Renal cortex interstitium (tissue), 15 donors: ENCODE measurements around the gene PRM2. TPM values are rescaled to one million over a fixed set of nuclear protein-coding genes. Genes with fewer than 3 reads are reported as not detected.

Experiments used
- DNase-seq, 11 donors: peaks; one replicate each; pipeline ENCODE4 v3.0.0-alpha.2; 2013; ENCODE audit warnings: low read depth in 9 of 11, low spot score in 4 of 11; ENCODE audit errors: extremely low read depth in 1 of 11
- long read RNA-seq, 16 experiments: transcript quantifications; one replicate each; lab custom pipeline, GENCODE V29; 2026
- polyA plus RNA-seq, 3 donors: library from polyadenylated mRNA; unstranded; fragments of 120-200 nt; gene quantifications; one replicate each; pipeline ENCODE4 v1.2.1, GENCODE V29; 2013; ENCODE audit not compliant: insufficient read length in 3 of 3

The PRM2 gene
- not detected for polyA plus RNA-seq
- long read RNA-seq, donor 1 = 0 reads
- long read RNA-seq, donor 2 = 0 reads
- long read RNA-seq, donor 3 = 0 reads
- long read RNA-seq, donor 4 = 0 reads
- long read RNA-seq, donor 5 = 0 reads
- long read RNA-seq, donor 6 = 0 reads
- long read RNA-seq, donor 7 = 0 reads
- long read RNA-seq, donor 8 = 0 reads
- long read RNA-seq, donor 9 = 0 reads
- long read RNA-seq, donor 10 = 0 reads
- long read RNA-seq, donor 11 = 0 reads
- long read RNA-seq, donor 12 = 0 reads
- long read RNA-seq, donor 13 = 0 reads
- long read RNA-seq, donor 14 = 0 reads
- long read RNA-seq, donor 15 = 0 reads
- long read RNA-seq, donor 16 = 0 reads

DNA sequence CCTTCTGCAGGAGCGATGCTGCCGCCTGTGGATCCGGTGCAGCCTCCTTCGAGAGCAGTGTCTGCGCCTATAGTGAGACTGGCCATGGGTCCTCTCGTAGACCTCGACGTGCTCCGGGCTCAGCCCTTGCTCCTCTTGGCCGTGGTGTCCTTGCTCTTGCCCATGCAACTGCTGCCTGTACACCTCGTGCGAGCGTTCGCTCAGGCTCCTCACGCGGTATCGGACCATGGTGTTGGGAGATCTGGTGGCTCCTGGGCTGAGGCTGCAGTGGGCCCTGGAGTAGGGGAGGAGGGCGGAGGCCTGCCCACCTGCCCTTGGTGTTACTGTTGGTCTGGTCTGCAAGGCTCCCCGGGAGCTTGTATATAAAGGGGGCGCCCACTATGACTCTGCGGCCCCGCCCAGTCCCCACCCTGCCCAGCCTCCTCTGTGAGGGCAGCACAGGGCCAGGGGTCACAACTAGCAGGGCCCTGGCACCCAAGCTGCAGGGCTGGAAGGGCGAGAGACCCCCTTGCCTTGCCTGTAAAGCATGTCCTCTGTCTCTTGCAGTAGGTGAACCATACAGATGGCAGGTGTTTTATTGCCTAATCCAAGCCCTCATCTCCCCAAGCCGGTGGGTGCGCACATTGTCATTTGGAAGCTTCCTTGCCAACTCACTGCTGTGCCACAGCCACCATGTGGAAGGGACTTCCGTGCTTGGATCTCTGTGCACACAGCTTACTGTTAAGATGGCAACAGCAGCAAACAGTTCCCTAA lies at the start of gene PRM2:
Gene PRM2, minus strand, starts transcription at position 338 of the 753 bp plus-strand sequence. Its CDS starts 110 bp downstream, at position 228.
- DNase-seq = no peak

- no peak for DNase-seq
These were observed 49.3 kb upstream of the PRM2 start for GRCh38 chr16:11325404-11326083.

GRCh38 chr16:11323551-11324336 lies 47.5 kb upstream of the PRM2 start:
- DNase-seq = no peak

DNA sequence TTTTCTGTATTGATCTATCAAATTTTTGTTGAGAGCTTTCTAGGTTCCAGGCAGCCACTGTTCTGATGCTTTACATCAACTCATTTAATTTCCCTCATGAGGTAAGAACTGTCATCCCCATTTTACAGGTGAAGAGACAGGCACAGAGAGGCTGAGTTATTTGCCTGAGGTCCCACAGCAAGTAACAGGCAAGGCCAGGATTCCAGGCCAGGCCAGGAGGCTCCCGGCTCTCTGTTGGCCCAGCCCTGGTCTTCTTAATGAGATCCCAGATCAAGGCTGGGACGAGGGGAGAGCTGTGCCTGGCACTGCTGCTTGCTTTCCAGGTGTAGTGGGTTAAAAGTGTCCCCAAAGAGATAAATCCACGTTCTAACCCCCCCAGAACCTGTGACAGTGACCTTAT lies 46.5 kb upstream of the PRM2 start:
- no peak for DNase-seq

DNA sequence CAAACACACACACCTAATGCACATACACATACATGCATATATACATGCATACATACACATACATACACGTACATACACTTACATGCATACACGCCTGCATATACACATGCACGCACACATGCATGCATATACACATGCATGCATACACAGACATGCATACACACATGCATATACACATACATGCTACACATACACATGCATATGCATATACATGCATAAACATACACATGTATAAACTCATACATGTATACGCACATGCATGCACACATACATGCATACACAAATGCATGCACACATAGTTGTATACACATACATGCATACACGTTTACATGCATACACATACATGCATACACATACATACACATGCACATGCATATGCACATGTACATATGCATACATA lies 45.4 kb upstream of the PRM2 start:
- DNase-seq = no peak

DNA sequence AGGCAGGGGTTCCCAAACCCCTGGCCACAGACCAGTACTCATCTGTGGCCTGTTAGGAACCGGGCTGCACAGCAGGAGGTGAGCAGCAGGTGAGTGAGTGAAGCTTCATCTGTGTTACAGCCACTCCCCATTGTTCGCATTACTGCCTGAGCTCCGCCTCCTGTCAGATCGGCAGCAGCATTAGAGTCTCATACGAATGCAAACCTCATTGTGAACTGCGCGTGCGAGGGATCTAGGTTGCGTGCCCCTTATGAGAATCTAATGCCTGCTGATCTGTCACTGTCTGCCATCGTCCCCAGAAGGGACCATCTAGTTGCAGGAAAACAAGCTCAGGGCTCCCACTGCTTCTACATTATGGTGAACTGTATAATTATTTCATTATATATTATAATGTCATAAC lies 43.9 kb upstream of the PRM2 start:
- no peak for DNase-seq

DNA sequence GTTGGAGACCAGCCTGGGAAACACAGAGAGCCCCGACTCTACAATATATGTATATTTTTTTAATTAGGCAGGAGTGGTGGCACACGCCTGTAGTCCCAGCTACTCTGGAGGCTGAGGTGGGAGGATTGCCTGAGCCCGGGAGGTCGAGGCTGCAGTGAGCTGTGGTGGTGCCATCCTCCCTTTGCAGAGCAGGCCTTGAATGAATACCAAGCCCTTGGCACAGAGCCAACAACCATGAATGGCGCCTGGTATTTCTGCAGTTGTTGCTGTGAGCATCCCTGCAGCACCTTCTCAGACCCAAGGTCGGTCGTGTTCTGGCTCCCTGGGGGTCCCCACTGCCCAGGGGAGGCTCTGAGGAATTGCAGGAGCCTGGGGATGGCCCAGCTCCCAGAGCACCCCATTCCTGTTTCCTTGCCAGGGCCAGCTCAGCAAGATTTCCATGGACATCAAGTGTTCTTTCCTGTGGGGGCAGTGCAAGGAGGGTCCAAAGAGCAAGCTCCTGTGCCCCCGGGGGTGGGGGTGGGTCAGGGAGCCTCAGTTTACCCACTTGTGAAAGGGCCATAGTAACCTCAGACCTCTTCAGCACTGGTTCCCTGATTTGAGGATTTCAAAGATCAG lies 43.4 kb upstream of the PRM2 start:
- no peak for DNase-seq

GRCh38 chr16:11318817-11319216 lies 42.5 kb upstream of the PRM2 start:
- no peak for DNase-seq

DNA sequence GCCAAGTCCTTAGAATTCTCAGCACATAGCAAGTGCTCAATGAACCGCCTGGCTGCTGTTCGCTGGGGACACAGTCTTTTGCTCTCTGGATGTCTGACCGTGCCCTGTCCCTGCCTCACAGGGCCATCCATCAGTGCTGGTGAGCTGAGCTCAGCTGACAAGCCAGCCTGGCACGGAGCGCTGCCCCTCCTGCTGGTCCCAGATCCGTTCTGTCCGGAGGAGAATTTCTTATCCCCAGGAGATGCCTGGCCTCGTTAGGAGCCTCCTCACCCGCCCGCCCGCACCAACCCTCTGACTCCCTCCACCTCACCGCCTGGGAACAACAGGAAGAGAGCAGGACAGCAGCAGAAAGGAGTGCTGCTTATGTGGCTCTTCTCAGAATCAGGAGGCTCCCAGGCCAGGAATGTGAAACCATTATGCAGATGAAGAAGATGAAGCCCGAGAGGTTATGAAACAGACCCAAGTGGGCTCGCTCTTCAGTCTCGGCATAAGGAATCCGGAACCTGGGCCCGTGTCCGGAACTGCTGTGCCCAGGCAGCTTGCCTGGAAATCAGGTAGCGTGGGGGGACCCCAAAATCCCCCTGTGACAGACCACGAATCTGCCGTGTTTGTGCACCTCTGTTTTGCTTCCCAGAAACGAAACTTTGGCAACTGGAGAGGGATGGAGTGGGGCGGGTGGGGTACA lies 40.2 kb upstream of the PRM2 start:
- no peak for DNase-seq

DNA sequence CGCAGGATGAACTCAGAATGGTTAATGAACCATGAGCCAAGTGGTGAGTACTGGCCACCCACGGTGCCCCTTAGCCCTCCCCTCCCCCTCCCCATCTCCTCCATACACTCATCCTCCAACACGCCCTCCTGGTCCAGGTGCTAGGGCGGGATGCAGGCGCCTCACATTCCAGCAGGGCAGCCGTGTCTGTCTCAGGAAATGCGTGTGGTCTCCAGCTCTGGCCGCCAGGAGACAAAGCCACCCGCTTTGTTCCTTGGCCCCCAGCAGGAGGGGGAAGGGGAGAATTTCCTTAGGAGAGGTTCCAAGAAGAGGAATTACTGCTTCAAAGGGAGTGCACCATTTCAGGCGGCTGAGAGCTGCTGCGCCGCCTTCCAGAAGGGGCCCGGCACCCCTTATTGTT lies 39.2 kb upstream of the PRM2 start:
- peak in 4 of 11 donors; percentile 79 to 84 (median 82) for DNase-seq

DNA sequence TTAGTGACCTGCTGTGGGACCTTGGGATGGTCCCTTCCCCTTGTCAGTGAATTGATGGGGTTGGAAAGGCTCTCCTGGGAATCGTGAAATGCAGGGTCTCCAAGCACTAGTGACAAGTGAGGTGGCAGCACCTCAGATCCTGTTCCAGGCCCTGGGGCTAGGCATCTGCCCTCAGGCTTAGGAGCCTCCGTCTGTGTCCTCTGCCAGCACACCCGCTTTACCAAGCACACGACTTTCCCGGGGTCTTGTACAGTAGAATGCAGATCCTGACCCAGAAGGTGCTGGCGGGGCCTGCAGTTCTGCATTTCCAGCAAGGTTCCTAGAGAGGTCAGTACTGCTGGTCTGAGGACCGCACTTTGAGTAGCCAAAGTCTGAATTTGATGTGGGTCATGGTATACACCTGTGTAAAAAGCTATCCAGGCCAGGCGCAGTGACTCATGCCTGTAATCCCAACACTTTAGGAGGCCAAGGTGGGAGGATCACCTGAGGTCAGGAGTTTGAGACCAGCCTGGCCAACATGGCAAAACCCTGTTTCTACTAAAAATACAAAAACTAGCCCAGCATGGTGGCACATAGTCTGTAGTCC lies 38.1 kb upstream of the PRM2 start:
- DNase-seq = no peak

- DNase-seq = no peak
These were observed 37.4 kb upstream of the PRM2 start for GRCh38 chr16:11313493-11314308.

DNA sequence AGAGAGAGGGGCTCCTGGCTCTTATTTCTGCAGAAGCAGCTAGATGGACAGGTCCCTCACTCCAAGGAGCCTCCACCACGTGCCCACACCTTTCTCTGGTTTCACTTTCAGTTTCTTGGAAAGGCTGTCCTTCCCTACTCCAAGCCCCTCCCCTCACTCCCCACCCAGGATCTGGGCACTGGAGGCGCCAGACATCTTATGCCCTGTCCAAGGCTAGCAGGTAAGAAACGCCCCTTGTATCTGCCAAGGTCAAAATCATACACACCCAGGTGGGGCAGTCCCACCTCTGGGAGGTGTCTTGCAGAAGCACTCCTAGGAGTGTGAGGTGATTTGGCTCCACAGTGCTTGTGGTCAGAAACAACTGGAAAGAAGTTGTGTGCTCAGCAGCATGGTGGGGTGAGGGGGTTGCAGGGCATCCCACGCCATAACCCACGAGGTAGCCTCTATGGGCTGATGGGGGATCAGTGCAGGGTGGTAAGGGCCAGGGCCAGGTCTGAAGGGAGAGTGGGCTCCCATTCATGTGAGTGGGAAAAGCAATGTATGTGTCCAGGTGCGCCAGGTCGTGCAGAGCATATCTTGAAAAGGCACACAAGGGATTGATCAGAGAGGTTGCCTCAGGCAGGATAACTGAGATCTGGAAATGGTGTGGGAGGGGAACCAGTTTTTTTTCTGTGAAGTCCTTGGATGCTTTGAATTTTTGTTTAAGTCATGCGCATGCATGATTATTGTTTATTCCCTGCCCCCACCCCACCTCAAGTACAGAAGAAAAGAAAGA lies 36.6 kb upstream of the PRM2 start:
- peak in 1 of 11 donors; percentile 51 for DNase-seq

DNA sequence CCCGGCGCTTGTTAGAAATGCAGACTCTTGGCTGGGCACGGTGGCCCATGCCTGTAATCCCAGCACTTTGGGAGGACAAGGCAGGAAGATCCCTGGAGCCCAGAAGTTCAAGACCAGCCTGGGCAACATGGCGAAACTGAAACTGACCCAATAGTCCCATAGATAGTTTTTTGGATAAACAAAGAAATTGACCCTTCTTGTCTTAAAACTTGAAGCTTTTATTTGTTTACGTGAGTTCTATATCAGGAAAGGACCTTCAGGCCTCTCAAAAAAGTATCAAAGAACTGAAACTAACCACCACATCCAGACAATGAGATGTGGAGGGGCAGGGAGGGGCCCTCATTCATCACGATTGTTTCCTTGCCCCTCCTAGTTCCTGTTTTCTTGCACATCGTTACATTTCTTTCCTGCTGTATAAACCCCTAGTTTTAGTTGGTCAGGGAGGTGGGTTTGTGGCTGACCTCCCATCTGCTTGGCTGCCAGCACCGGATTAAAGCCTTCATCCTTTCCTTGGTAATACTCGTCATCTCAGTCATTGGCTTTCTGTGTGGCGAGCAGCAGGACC lies 34.8 kb upstream of the PRM2 start:
- no peak for DNase-seq

DNA sequence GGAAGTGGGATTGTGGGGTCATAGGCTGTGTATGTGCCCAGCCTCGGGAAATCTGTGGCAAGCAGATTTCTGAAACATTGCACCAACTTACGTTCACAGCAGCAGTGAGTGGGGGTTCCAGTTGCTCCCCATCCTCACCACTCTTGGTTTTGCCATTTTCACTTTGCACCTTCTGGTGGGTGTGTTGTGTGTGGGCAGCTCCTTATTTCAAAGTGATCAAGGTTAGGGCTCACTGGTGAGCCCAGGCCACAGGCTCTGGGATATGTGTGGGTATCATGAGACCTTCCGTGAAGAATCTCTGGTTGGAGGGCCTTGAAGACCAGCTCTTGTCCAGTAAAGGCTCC lies 34.3 kb upstream of the PRM2 start:
- no peak for DNase-seq
